Renal cortical epithelial cell (primary cell): Measurements from ENCODE around the gene INTS15. TPM values are rescaled to one million over a fixed set of nuclear protein-coding genes. Genes with fewer than 3 reads are reported as not detected.
"Not testable (repeated sequence)": the region's sequence is repeated elsewhere in the genome, so short reads cannot be mapped to it uniquely, and the experiment has no call there.

ENCODE experiments used
- DNase-seq: peaks from one replicate; pipeline ENCODE4 v3.0.0-alpha.2; 2011; ENCODE audit warnings: low read depth
- total RNA-seq: library from RNA; depleted of rRNA; stranded (reverse); fragments of >200 nt; gene quantifications from 2 replicates; pipeline ENCODE4 v1.2.3, GENCODE V29; 2014

The INTS15 gene
- 8.2 and 11.5 TPM in 2 replicates for total RNA-seq

DNA sequence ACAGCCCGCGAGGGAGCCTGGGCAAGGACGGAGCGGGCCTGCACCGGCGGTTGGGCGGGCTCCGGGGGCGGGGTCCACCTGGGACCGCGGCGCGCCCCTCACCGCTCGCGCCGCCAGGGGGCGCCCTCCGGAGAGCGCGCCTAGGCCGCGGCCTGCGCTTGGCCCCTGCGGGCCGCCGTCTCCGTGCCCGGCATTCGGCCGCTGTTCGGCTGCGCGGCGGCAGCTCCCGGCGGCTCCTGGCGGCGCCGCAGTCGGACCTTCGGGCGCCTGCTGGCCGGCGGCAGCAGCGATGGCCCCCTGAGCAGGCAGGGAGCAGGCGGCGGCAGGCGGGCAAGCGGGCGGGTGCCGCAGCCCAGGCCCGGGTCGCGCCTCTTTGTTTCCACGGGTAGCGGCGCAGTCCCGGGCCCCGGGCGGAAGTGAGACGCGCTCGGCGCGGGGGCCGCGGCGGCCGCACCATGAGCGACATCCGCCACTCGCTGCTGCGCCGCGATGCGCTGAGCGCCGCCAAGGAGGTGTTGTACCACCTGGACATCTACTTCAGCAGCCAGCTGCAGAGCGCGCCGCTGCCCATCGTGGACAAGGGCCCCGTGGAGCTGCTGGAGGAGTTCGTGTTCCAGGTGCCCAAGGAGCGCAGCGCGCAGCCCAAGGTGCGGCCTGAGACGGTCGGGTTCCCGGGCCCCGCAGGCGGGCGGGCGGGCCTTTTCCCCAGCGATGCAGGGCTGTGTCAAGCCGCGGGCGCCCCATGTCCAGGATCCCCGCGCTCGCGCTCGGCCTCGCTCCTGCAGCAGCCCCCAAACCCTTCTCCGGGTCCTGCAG is at the start of gene INTS15:
Gene INTS15, plus strand, starts transcription at position 193 of the 816 bp plus-strand sequence. Its CDS starts 263 bp downstream, at position 456.
- peak; percentile 36 for DNase-seq

DNA sequence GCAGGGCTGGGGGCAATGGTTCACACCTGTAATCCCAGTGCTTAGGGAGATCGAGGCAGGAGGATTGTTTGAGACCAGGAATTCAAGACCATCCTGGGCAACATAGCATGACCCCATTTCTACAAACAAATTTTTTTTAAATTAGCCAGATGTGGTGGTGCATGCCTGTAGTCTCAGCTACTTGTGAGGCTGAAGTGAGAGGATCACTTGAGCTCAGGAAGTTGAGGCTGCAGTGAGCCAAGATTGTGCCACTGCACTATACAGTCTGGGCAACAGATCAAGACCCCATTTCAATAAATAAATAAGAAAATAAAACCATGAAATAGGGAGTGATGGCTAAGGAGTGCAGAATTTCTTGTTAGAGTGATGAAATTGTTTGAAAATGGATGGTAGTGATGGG is 47.5 kb upstream of the INTS15 start:
- DNase-seq = no peak

DNA sequence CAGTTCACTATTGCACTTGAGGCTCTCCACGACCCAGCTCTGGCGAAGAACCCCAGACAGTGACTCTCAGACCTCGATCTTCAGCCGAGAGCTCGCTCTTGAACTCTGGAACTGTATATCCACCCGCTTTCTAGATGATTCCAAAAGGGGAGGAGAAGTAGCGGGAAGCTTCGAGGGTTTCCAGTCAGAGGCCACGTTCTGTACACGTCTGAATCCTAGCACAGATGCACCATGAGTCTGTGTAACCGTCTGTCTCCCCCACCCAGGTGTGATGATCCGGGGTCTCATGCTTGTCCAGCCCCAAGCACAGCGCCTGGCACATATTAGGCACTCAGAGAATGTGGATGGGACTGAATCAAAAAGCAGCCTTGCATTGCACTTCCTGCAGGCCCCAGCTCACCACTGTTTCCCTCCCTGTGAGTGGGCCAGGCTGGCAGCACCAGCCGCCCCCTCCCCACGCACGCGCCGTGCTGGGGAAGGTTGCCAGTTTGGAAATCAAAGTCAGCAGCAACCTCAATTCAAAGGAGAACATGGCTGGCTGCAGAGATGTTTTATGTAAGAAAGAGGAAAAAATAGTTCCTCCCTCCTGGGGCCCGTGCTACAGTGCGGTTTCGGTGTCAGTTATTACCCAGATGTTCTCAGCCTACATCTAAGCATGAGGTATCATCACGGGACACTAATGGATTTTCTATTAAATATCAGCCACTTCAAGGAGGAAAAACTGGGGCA is 44.3 kb upstream of the INTS15 start:
- DNase-seq = no peak

DNA sequence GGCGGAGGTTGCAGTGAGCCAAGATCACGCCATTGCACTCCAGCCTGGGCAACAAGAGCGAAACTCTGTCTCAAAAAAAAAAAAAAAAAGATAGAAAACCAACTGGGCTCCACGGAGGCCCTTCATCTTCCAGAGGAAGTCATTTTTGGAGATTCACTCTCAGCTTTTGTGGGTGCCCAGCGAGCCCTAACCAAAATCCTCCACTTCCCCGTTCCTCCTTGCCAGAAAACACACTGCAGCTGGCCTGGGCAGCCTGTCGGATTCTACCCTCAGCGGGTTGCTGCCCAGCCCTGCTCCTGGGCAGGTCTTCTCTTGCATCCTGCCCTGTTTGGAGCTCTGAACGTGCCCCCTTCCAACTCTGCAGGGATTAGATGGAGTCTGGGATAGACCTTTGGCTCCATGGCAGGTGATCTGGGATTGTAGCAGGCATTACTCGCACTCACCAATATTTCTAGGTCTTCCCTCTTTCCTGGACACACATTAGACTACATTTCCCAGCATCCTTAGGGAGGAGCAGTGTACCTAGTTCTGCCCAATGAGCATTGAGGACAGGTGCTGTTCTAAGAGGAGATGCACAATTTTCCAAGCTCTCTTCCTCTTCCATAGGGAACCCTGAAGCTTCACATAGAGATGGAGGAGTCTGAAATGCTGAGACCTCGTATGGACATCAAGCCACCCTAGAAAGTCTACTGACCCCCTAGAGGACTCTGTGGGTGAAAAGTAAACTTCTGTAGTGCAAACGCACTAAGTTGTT is 43.1 kb upstream of the INTS15 start:
- DNase-seq = no peak

DNA sequence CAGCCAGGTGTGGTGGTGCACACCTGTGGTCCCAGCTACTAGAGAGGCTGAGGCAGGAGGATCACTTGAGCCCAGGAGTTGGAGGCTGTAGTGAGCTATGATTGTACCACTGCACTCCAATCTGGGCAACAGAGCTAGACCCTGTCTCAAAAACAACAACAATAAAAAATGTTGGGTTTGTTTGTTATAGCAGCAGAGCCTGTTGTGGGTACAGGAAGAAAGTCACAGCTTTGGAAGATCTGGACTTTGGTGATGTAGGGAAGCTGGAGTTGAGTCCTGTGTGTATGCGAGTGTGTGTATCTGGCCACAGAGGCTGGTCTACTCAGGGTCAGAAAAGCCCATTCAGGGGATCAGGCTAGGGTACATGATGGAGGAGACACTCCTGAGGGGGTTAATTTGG is 42.4 kb upstream of the INTS15 start:
- DNase-seq = no peak

DNA sequence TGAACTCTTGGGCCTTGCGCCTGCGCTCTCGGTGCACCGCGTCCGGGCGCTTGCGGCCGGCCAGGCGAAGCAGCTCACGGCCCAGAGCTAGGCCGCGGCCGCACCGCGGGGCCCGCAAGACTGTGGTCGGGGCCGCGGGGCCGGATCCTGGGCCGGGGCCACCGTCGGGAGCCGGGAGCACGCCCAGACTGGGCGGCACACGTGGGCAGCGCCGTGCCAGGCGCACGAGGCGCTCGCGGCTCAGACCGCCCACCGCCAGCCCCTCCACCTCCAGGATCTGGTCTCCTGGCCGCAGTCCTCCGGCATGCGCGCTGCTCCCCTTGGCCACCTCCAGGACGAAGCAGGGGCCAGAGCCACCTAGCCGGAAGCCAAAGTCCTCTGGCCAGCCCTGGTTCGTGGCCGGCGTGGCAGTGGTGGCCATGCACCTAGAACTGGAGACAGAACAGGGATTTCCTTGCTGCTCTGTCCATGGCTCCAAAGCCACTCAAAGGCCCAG is 38.8 kb upstream of the INTS15 start, which contains the start of gene GRID2IP:
Gene GRID2IP, minus strand, starts transcription at position 446 of the 496 bp plus-strand sequence. Its CDS starts 25 bp downstream, at position 421.
- no peak for DNase-seq

DNA sequence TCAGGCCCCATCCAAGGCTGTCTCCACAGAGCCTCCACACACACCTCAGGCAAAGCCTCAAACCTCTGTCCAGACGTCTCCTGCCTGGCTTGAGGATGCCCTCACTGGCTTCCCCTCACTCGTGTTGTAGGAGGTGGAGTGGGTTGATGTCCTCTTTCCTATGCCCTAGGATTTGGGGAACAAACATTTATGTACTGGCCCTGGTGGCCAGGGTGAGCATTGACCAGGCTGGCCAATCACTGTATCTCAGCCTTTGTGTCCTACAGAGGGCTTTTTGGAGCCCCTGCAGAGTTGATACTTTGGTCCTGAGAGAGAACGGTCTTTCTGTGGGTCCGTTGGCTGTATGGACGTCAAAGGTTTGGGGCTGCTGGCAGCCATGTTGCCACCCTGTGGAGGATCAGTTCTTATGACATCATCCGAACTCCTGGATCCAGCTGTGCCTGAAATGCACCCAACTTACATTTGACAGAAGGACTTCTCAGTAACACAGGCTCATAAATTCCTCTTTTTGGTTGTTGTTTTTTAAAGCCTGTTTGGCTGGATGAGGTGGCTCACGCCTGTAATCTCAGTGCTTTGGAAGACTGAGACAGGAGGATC is 36.3 kb upstream of the INTS15 start:
- DNase-seq = no peak

DNA sequence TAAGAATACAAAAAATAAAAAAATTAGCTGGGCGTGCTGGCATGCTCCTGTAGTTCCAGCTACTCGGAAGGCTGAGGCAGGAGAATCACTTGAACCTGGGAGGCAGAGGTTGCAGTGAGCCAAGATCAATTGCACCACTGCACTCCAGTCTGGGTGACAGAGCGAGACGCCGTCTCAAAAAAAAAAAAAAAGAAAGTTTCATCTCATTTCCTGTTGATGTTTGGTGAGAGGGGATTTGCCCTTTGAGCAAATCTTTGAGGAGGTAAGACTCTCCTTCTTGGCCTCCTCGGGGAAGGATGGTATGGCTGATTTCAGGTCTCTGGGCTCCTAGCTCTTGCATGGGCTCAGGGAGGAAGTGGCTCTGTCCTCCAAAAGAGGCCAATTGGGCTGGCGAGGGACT is 35.0 kb upstream of the INTS15 start:
- no peak for DNase-seq

DNA sequence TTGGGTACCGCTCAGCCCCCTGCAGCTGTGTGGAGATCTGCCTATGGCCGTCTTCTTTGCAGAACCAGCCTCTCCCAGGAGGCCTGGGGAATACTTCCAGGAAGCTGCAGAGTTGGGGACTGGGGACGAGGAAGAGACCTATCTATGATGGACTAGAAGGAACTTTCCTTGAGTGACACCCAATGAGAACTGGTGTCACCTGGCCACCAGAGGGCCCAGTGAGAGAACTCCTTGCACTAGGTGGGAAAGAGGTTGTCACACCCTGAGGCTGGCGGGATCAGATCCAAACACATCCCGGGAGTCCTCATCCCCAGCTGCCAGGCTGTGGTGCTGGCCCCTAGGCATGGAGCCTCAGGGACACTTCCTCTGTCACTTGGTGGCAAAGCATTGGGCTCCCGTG is 33.6 kb upstream of the INTS15 start:
- DNase-seq = no peak

DNA sequence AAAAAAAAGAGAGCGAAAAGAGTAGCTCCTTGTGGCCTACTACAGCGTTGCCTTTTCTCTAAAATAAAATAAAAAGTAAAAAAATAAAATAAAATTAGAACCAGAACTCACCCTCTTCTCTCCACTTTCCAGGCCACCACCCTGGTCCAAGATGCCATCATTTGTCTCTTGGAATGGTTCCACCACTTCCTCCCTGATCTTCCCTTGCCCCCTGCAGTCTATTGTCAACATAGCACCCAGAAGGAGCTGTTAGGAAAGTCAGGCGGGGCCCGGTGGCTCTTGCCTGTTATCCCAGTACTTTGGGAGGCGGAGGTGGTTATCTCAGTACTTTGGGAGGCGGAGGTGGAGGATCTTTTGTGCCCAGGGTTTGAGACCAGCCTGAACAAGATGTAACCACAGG is 31.0 kb upstream of the INTS15 start:
- DNase-seq = peak; percentile 25

DNA sequence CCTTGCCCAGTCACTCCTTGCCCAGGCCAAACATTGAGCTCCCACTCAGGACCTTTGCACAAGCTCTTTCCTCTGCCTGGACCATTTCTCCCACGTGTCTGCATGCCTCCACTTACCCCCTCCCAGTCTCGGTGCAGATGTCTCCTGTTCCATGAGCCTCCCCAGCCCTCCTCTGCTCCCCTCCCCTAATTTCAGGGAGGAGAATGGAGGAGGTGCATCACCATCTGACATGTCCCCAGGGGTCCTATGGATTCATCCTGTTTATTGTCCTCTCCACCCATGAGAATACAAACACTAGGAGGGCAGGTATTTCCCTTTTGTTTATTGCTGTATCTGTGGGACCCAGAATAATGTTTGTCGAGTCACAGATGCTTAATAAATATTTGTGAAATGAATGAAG is 29.9 kb upstream of the INTS15 start:
- no peak for DNase-seq

DNA sequence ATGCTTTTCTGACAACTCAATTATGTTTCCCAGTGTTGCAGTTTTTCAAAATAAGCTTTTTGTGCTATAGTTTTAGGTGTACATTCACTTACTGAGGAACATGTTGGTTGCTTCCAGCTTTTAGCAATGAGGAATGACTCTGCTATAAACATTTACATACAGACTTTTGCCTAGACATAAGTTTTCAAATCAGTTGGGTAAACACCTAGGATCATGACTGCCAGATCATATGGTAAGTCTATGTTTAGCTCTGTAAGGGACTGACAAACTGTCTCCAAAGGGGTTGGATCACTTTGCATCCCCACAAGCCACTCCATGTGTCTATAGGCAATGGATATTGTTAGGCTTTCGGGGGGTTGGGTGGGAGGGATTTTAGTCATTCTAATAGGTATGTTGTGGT is 27.7 kb upstream of the INTS15 start:
- no peak for DNase-seq

DNA sequence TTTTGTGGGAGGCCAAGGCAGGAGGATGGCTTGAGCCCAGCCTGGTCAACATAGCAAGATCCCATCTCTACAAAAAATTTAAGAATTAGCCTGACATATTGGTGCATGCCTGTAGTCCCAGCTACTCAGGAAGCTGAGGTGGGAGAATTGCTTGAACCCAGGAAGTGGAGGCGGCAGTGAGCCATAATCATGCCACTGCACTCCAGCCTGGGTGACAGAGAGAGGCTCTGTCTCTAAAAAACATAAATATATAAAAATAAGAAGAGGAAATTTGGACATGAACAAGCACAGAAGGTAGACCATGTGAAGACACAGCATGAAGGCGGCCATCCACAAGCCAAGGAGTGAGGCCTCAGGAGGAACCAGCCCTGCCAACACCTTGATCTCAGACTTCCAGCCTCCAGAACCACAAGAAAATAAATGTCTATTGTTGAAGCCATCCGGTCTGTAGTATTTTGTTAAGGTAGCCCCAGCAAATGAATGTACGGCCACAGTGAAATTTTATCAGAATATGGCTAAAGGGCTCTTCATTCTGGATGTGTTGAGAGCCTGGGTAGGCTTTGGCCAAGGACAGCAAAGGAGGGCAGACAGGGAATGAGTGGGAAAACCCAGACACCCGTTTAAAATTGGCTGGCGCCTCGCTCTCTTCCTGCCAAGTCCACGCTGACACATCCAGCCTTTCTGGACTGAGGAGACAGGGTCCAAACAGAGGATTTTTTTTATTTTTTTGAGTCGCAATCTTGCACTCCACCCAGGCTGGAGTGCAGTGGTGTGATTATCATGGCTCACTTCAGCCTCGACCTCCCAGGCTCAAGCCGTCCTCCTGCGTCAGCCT is 25.7 kb upstream of the INTS15 start:
- DNase-seq = no peak

DNA sequence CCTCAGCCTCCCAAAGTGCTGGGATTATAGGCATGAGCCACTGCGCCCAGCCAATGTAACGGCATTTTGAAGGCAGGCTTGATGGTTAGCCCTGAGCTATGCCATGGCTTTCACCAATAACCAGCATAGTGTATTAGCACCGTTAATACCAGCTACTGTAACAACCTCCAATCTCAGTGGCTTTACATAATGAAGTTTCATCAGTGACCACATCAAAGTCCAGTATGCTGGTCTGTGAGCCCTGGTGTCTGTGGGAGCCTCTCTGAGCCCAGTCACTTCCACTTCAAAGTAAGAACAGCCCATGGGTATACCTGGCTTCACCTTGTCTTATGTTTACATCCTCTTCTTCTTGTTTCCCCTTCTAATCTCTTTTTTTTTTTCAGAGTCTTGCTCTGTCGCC is 24.2 kb upstream of the INTS15 start:
- no peak for DNase-seq

DNA sequence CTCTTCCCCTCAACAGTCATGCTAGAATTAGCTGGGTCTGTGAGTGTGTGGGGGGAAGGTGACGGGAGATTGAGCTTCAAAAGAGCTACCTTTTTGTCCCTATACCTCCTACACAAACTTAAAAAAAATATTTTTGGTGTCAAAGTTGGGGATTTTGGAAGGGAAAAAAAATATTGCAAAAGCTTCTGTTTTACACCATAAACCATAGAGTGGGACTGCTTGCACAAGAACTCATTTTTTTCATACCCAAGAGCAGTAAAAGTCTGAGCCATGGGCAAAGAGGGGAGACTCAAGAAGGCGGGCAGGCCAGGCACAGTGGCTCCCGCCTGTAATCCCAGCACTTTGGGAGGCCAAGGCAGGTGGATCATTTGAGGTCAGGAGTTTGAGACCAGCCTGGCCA is 21.9 kb upstream of the INTS15 start:
- no peak for DNase-seq

DNA sequence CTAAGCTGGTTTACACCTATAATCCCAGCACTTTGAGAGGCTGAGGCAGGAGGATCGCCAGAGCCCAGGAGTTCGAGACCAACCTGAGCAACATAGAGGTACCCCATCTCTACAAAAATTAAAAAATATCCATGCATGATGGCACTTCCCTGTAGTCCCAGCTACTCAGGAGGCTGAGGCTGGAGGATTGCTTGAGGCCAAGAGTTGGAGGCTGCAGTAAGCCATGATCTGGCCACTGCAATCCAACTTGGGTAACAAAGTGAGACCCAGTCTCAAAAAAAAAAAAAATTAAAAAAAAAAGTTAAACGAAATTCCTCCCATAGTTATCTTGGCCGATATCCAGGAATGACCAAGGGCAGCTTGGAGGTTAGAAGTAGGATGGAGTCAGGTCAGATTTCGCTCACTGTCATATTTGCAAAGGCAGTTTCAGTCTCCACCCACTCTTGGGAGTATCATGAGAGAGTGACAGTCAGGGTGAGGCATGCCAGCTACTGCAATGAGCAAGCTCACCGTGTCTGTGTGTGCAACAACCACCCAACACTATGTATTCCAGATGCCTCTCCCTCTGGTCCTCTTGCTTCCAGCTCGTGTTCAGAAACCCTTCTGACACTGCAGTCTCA is 18.6 kb upstream of the INTS15 start:
- DNase-seq = no peak

DNA sequence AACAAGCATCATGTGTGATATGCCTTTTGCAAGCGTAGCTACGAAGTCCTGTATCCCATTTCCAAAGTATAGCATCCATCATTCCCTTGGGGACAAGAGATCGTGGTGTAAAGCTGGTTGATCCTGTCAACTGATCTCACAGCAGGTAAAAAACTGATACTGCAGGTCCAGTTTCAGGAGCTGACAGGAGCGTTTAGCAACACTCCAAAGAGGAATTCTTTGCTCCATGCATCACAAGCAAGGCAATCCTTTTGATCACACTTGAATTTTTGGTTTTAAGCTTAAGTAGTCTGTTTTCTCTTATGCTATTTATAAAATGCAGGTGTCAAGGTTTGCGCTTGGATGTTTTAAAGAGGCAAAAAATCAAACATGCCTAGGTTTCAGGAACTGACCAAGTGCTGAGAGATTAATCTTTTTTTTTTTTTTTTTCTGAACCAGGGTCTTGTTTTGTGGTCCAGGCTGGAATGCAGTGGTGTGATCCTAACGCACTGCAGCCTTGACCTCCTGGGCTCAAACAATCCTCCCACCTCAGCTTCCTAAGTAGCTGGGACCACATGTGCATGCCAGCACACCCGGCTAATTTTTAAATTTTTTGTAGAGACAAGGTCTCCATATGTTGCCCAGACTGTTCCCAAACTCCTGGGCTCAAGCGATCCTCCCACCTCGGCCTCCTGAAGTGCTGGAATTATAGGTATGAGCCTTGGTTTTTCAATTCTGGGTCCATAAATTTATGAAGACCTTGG is 14.4 kb upstream of the INTS15 start:
- DNase-seq = no peak

DNA sequence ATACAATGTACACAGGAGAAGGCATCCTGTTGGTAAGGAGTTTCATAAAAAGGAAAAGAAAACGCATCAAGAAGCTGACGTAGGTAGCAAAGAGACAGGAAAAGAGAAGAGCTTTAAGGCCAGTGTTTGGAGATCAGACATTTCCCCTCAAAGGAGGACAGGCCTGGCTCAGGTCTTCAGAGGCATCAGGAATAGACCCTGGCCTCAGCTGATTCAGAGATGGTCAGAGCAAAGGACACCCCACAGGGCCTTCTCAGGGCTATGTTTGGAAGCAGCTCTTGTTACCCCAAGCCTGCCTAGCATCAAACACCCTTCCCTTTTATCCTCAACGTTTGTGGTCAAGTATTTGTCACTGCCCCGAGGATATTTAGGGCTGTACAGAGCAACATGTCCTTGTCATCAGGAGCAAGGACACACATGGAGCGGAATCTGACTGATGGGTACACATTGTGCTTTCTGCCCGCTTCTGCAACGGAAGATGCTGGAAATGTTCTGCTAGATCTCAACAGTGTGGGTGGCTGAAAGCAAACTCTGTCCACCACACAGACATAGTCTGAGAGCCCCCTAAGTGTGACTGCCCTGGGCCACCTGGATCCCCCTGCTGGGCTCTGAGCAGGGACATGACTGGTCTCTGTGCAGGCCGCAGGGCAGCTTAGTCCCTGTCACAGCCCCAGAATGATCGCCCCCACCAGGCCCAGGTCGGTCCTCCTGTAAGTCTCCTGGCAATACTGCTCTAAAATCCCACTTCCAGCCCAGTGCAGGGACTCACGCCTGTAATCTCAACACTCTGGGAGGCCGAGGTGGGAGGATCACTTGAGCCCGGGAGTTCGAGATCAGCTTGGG is 13.6 kb upstream of the INTS15 start:
- DNase-seq = no peak

DNA sequence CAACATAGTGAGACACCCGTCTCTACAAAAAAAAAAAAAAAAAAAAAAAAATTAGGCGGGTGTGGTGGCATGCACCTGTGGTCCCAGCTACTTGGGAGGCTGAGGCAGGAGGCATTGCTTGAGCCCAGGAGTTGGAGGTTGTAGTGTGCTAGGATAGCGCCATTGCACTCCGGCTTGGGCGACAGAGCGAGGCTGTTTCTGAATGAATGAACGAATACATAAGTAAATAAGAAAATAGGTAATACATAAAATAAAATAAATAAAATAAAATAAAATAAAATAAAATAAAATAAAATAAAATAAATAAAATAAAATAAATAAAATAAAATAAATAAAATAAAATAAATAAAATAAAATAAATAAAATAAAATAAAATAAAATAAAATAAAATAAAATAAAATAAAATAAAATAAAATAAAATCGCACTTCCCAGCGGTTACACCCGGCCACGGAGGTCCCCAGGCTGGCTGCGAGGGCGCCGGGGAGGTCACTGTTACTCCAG is 12.9 kb upstream of the INTS15 start:
- DNase-seq = not testable (repeated sequence)
